Endothelial cell (in vitro differentiated cells): Measurements from ENCODE around the gene DNAI1. TPM values are rescaled to one million over a fixed set of nuclear protein-coding genes. Genes with fewer than 3 reads are reported as not detected.

Source experiments
- DNase-seq: peaks from one replicate; pipeline ENCODE4 v3.0.0; 2021; ENCODE audit warnings: low spot score
- H3K27ac Mint-ChIP-seq: one replicate; pipeline ENCODE4 v1.8.0; 2021; ENCODE audit warnings: mixed read lengths, inconsistent platforms; ENCODE audit not compliant: unreplicated experiment
- H3K27me3 Mint-ChIP-seq: one replicate; pipeline ENCODE4 v1.8.0; 2021; ENCODE audit warnings: mild to moderate bottlenecking, moderate library complexity, mixed read lengths, inconsistent platforms; ENCODE audit not compliant: unreplicated experiment
- H3K36me3 Mint-ChIP-seq: one replicate; pipeline ENCODE4 v1.8.0; 2021; ENCODE audit warnings: mild to moderate bottlenecking, low read depth, mixed read lengths, inconsistent platforms; ENCODE audit not compliant: unreplicated experiment
- H3K4me1 Mint-ChIP-seq: one replicate; pipeline ENCODE4 v1.8.0; 2021; ENCODE audit warnings: mild to moderate bottlenecking, mixed read lengths, inconsistent platforms; ENCODE audit not compliant: unreplicated experiment
- H3K4me3 Mint-ChIP-seq: one replicate; pipeline ENCODE4 v1.8.0; 2021; ENCODE audit warnings: mild to moderate bottlenecking, mixed read lengths, inconsistent platforms; ENCODE audit not compliant: unreplicated experiment
- H3K9me3 Mint-ChIP-seq: one replicate; pipeline ENCODE4 v1.8.0; 2021; ENCODE audit warnings: mixed read lengths, inconsistent platforms; ENCODE audit not compliant: unreplicated experiment
- total RNA-seq: library from RNA; stranded (reverse); fragmentation: NEBNext Ultra II Directional; extraction: Animal tissue kit (Norgen Biotek cat#: 25700); gene quantifications from one replicate; pipeline ENCODE4 v1.2.1, GENCODE V29; 2021; ENCODE audit not compliant: unreplicated experiment
- TF ChIP-seq, protein P1 (sequence below): fragments of 200-600 bp; sonication (generic); IDR thresholded peaks from one replicate; pipeline ENCODE4 v1.5.0; 2021; ENCODE audit warnings: antibody characterized with exemption; ENCODE audit not compliant: unreplicated experiment

Gene DNAI1
- total RNA-seq, 1 donor from 2014 or later = 0.74 TPM

DNA sequence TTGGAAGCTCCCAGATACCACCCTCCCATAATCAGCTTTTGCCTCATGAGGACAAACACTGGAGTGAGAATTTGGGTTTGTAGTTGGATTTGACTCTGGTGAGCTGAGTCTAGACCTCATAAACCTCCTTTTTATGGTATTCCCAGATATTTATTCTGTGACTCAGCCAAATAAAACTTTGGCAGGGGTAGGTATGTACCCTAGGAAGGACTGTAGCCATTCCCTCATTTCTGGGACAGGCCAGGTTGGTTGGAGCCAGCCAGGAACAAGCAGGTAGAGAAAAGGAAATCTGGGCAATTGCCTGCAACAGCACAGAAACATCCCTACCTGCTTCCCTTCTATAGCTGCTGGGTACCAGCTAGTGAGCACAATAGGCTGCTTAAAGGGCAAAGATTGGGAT lies 44.8 kb downstream of the DNAI1 start:
- H3K4me1 Mint-ChIP-seq = no peaks in the 10 kb centered on the region
- DNase-seq = no peak
- H3K27ac Mint-ChIP-seq = no peak overlapping the region
- H3K27me3 Mint-ChIP-seq = peaks cover 5% of the 10 kb centered on the region
- no peak overlapping the region for H3K4me3 Mint-ChIP-seq
- TF ChIP-seq, protein P1, sequence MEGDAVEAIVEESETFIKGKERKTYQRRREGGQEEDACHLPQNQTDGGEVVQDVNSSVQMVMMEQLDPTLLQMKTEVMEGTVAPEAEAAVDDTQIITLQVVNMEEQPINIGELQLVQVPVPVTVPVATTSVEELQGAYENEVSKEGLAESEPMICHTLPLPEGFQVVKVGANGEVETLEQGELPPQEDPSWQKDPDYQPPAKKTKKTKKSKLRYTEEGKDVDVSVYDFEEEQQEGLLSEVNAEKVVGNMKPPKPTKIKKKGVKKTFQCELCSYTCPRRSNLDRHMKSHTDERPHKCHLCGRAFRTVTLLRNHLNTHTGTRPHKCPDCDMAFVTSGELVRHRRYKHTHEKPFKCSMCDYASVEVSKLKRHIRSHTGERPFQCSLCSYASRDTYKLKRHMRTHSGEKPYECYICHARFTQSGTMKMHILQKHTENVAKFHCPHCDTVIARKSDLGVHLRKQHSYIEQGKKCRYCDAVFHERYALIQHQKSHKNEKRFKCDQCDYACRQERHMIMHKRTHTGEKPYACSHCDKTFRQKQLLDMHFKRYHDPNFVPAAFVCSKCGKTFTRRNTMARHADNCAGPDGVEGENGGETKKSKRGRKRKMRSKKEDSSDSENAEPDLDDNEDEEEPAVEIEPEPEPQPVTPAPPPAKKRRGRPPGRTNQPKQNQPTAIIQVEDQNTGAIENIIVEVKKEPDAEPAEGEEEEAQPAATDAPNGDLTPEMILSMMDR = no peak
- H3K36me3 Mint-ChIP-seq = no peaks in the 10 kb centered on the region
- no peaks in the 10 kb centered on the region for H3K9me3 Mint-ChIP-seq

DNA sequence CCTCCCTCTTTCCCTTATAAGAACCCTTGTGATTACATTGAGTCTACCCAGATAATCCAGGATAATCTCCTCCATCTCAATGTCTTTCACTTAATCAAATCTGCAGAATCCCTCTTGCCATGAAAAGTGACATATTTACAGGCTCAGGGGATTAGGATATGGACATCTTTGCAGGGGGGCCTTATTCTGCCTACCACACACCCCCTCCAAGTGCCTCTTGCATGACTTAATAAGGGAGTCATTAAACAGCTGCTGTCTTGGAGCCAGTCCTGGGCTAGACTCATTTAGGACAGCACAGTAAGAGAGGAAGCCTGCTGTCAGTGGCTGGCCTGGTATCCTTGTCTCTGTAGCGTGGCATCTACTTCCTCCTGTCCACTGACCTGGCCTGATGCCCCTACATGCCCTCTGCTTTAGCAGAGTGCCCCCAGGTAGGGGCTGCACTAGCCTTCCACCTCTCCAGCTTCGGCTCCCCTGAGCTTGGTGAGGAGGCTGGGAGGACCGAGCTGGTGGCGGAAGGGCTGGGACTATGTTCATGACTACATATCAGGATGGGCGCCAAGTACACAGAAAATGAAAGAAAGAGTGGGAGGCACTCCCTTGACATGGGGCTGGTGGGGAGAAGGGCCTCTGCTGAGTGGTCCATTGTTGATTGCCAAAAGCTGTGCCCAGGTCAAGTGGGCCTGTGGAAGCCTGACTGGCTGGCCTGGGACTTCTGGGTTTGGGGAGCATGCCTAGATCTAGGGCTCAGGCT lies 46.9 kb downstream of the DNAI1 start:
- TF ChIP-seq, protein P1 = no peak
- Mint-ChIP-seq H3K36me3 (no peaks in the 10 kb centered on the region), H3K27me3 (peaks cover 8% of the 10 kb centered on the region), H3K4me3 (no peak overlapping the region), H3K9me3 (no peaks in the 10 kb centered on the region), H3K27ac (no peak overlapping the region), H3K4me1 (no peaks in the 10 kb centered on the region)
- DNase-seq = no peak

DNA sequence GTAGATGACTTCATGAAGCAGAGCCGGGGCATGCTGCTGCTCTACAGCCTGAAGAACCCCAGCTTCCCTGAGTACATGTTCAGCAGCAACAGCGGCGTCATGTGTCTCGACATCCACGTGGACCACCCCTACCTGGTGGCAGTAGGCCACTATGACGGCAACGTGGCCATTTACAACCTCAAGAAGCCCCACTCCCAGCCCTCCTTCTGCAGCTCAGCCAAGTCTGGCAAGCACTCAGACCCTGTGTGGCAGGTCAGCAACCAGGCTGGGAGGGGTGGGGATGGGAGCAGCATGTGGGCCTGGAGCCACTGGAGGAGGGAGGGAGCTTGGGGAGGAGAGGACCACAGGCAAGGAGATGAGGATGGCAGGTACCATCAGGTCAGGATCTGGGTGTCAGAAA lies 48.0 kb downstream of the DNAI1 start:
- Mint-ChIP-seq H3K27me3 (peaks cover 8% of the 10 kb centered on the region), H3K4me1 (no peaks in the 10 kb centered on the region), H3K9me3 (no peaks in the 10 kb centered on the region), H3K4me3 (no peak overlapping the region), H3K27ac (no peak overlapping the region), H3K36me3 (no peaks in the 10 kb centered on the region)
- DNase-seq = no peak
- TF ChIP-seq, protein P1 = no peak

DNA sequence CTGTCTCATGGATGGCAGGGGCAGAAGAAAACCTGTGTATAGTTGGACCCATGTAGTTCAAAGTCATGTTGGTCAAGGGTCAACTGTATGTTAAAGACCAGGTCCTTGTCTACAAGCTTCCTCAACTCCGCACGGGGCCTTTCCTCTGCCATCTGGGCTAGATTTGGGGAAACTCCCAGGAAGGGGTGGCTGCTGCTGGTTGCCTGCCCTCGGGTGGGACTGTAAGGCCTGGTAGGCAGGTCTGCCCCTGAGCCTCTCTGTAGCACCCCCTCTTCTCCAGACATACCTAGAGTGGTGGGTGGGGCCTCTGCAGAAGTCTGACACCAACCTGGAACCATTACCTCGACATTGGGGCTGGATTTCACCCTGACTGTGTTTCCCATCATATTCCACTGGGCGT lies 49.0 kb downstream of the DNAI1 start:
- Mint-ChIP-seq H3K4me1 (no peaks in the 10 kb centered on the region), H3K36me3 (no peaks in the 10 kb centered on the region), H3K27me3 (peaks cover 8% of the 10 kb centered on the region), H3K9me3 (no peaks in the 10 kb centered on the region), H3K27ac (no peak overlapping the region), H3K4me3 (no peak overlapping the region)
- TF ChIP-seq, protein P1 = no peak
- no peak for DNase-seq

- H3K9me3 Mint-ChIP-seq = no peaks in the 10 kb centered on the region
- no peak for DNase-seq
- H3K27me3 Mint-ChIP-seq = peaks cover 8% of the 10 kb centered on the region
- H3K36me3 Mint-ChIP-seq = no peaks in the 10 kb centered on the region
- H3K4me1 Mint-ChIP-seq = no peaks in the 10 kb centered on the region
- H3K27ac Mint-ChIP-seq = no peak overlapping the region
- TF ChIP-seq, protein P1 = no peak
- no peak overlapping the region for H3K4me3 Mint-ChIP-seq
These were observed 49.4 kb downstream of the DNAI1 start for GRCh38 chr9:34507966-34508365.
